SH-SY5Y (cell line): ENCODE data around the gene CAV3.

ENCODE experiments used
- GATA2 ChIP-seq: IDR thresholded peaks from 2 replicates; pipeline ENCODE4 v1.6.1; 2011; ENCODE audit warnings: mild to moderate bottlenecking, low read depth, low read length
- GATA3 ChIP-seq: IDR thresholded peaks from 2 replicates; pipeline ENCODE4 v1.6.1; 2011; ENCODE audit warnings: low read depth, mild to moderate bottlenecking, low read length, moderate library complexity

The CAV3 gene

DNA sequence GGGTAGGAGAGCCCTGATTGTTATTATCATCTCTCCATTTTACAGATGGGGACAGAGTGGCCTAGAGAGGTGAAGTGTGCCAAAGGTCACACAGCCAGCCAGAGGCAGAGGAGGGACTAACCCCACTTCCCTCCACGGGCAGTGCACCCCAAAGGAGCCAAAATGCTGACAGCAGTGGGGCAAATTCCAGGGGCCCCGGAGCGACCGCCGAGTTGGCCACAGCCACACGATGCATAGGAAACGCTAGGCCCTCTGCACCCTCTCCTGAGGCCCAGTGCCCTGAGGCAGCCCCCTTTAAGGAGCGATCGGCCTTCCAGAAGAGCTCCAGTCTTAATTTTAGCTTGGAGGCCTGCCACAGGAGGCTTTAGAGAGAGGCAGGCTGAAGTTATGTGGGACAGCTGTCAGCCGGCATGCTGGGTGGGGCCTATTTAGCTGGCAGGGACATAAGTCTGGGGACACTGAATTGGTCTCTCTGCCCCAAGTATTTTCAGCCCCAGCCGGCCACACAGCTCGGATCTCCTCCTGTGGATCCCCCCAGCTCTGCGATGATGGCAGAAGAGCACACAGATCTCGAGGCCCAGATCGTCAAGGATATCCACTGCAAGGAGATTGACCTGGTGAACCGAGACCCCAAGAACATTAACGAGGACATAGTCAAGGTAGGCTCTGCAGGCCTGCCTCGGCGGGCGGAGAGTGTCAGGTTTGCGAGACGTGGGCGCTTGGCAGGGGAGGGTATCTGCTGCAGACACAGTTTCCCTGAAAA, at the start of gene CAV3:
CAV3 (plus strand) TSS at position 471 of the 763 bp plus-strand sequence; CDS start at position 546, 75 bp downstream.
- TF ChIP-seq GATA2 (no peak), GATA3 (no peak)

- no peak for TF ChIP-seq GATA2
- TF ChIP-seq GATA3: no peak
These were observed 31.0 kb upstream of the CAV3 start for GRCh38 chr3:8702560-8702959.

GRCh38 chr3:8705575-8705974, 28.0 kb upstream of the CAV3 start:
- no peak for TF ChIP-seq GATA3
- TF ChIP-seq GATA2: no peak

DNA sequence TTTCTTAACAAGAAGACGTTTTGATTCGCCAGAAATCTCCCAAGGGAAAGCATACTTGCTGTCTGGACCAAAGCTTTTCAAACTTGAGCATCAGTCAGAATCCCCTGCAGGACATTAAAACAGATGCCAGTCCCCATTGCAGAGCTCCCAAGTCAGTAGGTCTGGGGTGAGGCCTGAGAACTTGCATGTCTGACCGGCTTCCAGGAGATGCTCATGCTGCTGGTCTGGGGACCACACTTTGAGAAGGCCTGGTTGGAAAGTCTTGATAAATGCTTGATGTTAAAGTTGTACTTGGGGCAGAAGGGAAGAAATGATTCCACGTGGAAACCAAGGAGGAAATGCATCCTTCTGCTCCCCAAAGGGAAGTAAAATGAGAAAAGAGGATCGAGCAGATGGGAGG, 24.3 kb upstream of the CAV3 start:
- TF ChIP-seq GATA2 (no peak), GATA3 (no peak)

DNA sequence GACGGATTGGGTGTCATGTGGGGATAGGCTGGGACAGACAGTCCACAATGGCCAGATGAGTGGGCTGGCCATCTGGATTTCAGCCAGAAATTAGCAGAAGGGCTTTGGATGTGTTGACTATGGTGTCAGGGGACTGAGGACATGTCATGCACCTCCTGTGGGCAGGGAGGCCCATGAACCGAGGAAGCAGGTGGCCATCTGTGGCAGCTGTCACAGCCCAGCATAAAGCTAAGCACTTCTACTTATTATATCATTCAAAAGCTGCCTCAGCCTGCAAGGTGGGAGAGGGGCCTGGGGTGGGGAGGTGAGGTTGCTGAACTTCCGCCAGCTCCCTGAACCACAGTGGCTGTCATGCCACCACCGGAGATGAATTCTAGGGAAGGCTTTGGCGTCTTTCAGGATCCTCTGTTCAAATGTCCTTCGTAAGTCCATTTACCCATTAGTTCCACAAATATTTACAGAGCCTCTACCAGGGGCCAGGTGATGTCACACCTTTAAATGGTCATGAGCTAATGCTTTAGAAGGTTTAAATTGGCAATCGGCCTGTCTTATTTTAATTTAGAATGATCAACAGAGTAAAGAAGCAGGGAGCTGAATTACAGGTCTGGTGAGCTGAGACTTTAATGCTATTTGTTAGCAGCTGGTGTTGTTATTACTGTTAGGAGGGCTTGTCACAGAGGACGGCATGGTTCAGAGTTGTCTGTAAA, 23.6 kb upstream of the CAV3 start:
- TF ChIP-seq GATA2: no peak
- no peak for TF ChIP-seq GATA3

GRCh38 chr3:8712045-8712907, 21.3 kb upstream of the CAV3 start:
- TF ChIP-seq GATA3 (no peak), GATA2 (no peak)

GRCh38 chr3:8712908-8713255, 20.7 kb upstream of the CAV3 start:
- no peak for TF ChIP-seq GATA2
- no peak for TF ChIP-seq GATA3

- TF ChIP-seq GATA2: no peak
- TF ChIP-seq GATA3: no peak
These were observed 19.5 kb upstream of the CAV3 start for GRCh38 chr3:8713901-8714759.

DNA sequence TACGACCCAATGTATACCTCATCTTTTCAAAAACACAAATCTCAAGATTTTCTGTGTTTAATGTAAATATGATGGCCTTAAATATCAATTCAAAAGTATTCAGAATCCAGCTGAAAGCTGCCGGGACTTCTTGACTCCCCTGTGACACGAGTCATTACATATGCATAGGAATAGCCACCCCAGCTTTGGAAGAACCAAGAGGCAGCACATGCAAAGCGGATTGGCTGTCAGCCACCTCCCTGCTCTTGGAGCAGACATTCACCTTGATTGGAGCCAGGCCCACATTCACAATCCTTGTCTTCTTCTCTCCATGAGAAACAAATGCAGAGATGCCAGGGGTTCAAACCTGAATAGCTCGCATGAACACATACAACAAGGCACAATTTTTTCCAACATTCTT, 10.8 kb upstream of the CAV3 start:
- TF ChIP-seq GATA2: no peak
- no peak for TF ChIP-seq GATA3

DNA sequence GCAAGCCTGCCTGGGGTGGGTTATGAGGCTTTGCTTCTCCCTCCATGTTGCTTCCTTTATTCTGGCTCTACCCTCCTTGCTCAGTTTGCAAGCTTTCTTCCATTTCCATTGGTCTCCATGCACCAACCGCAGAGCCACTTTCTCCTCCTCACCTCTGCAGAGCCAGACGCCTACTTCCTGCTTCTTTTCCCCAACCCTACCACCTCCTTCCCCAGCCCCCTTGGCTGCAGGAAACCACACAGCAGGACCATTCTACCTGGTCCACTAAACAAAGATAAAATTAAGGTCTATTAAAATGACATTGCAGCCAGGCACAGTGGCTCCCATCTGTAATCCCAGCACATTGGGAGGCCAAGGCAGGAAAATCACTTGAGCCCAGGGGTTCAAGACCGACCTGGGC, 10.0 kb upstream of the CAV3 start:
- TF ChIP-seq GATA2: no peak
- no peak for TF ChIP-seq GATA3

DNA sequence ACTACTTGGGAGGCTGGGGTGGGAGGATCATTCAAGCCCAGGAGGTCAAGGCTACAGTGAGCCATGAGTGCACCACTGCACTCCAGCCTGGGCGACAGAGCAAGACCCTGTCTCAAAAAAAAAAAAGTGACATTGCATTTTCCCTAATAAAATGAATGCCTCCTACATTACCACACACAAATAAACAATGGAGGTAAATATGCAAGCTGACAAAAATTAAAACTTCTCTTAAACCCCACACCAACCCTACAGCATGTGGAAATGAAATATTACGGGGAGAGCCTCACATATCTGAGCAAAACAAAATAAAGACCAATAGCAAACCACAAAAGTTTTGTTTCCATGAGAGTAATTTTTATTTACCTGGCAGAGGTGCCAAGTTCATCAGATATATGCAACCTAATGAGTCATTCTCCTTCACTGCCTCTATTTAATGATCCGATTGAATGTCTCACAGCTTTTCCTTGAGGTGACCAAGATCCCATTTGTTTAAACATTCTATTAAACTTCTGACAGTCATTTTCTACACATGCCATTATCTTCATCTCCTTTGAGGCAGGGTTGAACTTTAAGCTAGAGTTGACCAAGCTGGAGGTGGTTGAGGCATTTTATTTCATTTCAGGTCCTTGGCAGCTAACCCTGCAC, 9.4 kb upstream of the CAV3 start:
- no peak for TF ChIP-seq GATA3
- TF ChIP-seq GATA2: no peak

- TF ChIP-seq GATA2 (no peak), GATA3 (no peak)
These were observed 5.7 kb upstream of the CAV3 start for GRCh38 chr3:8727605-8728512.
